ENCODE results near the gene EDIL3. TPM values are rescaled to one million over a fixed set of nuclear protein-coding genes. Genes with fewer than 3 reads are reported as not detected.
A peak's percentile ranks its signal among the peaks of the same experiment; 100 is the strongest.

EDIL3 gene
- total and polyA plus RNA-seq, 2 donors (not counting 1 experiment from before 2014, with no cell fraction given) = 12.1 to 149 TPM

- no peak overlapping the region for H2AFZ ChIP-seq (ENCODE audit: low read length)
- no peaks in the 10 kb centered on the region for H3K9me3 ChIP-seq (ENCODE audit: control insufficient read depth, insufficient read depth, low read depth, low read length)
- H3K27me3 ChIP-seq (ENCODE audit: control insufficient read depth, insufficient read depth, low read length) = no peaks in the 10 kb centered on the region
- DNase-seq (ENCODE audit: low read depth in 2 of 2) = peak in 1 of 2 donors; percentile 85
- H4K20me1 ChIP-seq (ENCODE audit: control insufficient read depth, extremely low read depth, insufficient read depth, low read length) = no peaks in the 10 kb centered on the region
- no peak overlapping the region for H3K27ac ChIP-seq (ENCODE audit: insufficient read depth, low read length)
- H3K79me2 ChIP-seq (ENCODE audit: control insufficient read depth, insufficient read depth, low read length) = no peaks in the 10 kb centered on the region
- H3K4me3 ChIP-seq (replicated peaks in 1 of 4; ENCODE audit: control extremely low read depth in 1 of 4, insufficient read depth in 1 of 4, low read depth in 3 of 4, low read length in 4 of 4) = no peak overlapping the region
- no peak for TF ChIP-seq EZH2 (IDR thresholded peaks at IDR 0.05; ENCODE audit: low read length, missing control alignments)
- no peak for TF ChIP-seq CTCF (conservative IDR thresholded peaks at IDR 0.05 in 1 of 2, IDR thresholded peaks at IDR 0.05 in 1 of 2; ENCODE audit: low read depth in 1 of 2, low read length in 2 of 2)
- H3K9ac ChIP-seq (ENCODE audit: insufficient read depth, low read length) = no peak overlapping the region
- no peaks in the 10 kb centered on the region for H3K4me1 ChIP-seq (ENCODE audit: control insufficient read depth, extremely low read depth, insufficient read depth, low read length)
- H3K36me3 ChIP-seq (ENCODE audit: control insufficient read depth, insufficient read depth, low read length) = no peaks in the 10 kb centered on the region
- no peak overlapping the region for H3K4me2 ChIP-seq (ENCODE audit: extremely low read depth, insufficient read depth, low read length)
Observed at GRCh38 chr5:84306601-84307000, 78.1 kb downstream of the EDIL3 start.

GRCh38 chr5:84304599-84304998 is 80.1 kb downstream of the EDIL3 start:
- H3K4me2 ChIP-seq (ENCODE audit: extremely low read depth, insufficient read depth, low read length) = no peak overlapping the region
- H3K79me2 ChIP-seq (ENCODE audit: control insufficient read depth, insufficient read depth, low read length) = no peaks in the 10 kb centered on the region
- H3K9ac ChIP-seq (ENCODE audit: insufficient read depth, low read length) = no peak overlapping the region
- H3K27ac ChIP-seq (ENCODE audit: insufficient read depth, low read length) = no peak overlapping the region
- H4K20me1 ChIP-seq (ENCODE audit: control insufficient read depth, extremely low read depth, insufficient read depth, low read length) = no peaks in the 10 kb centered on the region
- no peak overlapping the region for H2AFZ ChIP-seq (ENCODE audit: low read length)
- H3K36me3 ChIP-seq (ENCODE audit: control insufficient read depth, insufficient read depth, low read length) = no peaks in the 10 kb centered on the region
- H3K9me3 ChIP-seq (ENCODE audit: control insufficient read depth, insufficient read depth, low read depth, low read length) = no peaks in the 10 kb centered on the region
- no peaks in the 10 kb centered on the region for H3K4me1 ChIP-seq (ENCODE audit: control insufficient read depth, extremely low read depth, insufficient read depth, low read length)
- no peaks in the 10 kb centered on the region for H3K27me3 ChIP-seq (ENCODE audit: control insufficient read depth, insufficient read depth, low read length)
- TF ChIP-seq CTCF (conservative IDR thresholded peaks at IDR 0.05 in 1 of 2, IDR thresholded peaks at IDR 0.05 in 1 of 2; ENCODE audit: low read depth in 1 of 2, low read length in 2 of 2) = no peak
- TF ChIP-seq EZH2 (IDR thresholded peaks at IDR 0.05; ENCODE audit: low read length, missing control alignments) = no peak
- H3K4me3 ChIP-seq (replicated peaks in 1 of 4; ENCODE audit: control extremely low read depth in 1 of 4, insufficient read depth in 1 of 4, low read depth in 3 of 4, low read length in 4 of 4) = no peak overlapping the region
- peak; percentile 20 to 27 for DNase-seq (ENCODE audit: low read depth in 2 of 2)

- Histone ChIP-seq H4K20me1 (ENCODE audit: control insufficient read depth, extremely low read depth, insufficient read depth, low read length) (no peaks in the 10 kb centered on the region), H3K4me1 (ENCODE audit: control insufficient read depth, extremely low read depth, insufficient read depth, low read length) (no peaks in the 10 kb centered on the region), H3K9me3 (ENCODE audit: control insufficient read depth, insufficient read depth, low read depth, low read length) (no peaks in the 10 kb centered on the region), H3K4me3 (replicated peaks in 1 of 4; ENCODE audit: control extremely low read depth in 1 of 4, insufficient read depth in 1 of 4, low read depth in 3 of 4, low read length in 4 of 4) (no peak overlapping the region), H3K4me2 (ENCODE audit: extremely low read depth, insufficient read depth, low read length) (no peak overlapping the region), H3K36me3 (ENCODE audit: control insufficient read depth, insufficient read depth, low read length) (no peaks in the 10 kb centered on the region), H3K9ac (ENCODE audit: insufficient read depth, low read length) (no peak overlapping the region), H3K27ac (ENCODE audit: insufficient read depth, low read length) (no peak overlapping the region), H3K79me2 (ENCODE audit: control insufficient read depth, insufficient read depth, low read length) (no peaks in the 10 kb centered on the region), H2AFZ (ENCODE audit: low read length) (no peak overlapping the region), H3K27me3 (ENCODE audit: control insufficient read depth, insufficient read depth, low read length) (no peaks in the 10 kb centered on the region)
- TF ChIP-seq CTCF (conservative IDR thresholded peaks at IDR 0.05 in 1 of 2, IDR thresholded peaks at IDR 0.05 in 1 of 2; ENCODE audit: low read depth in 1 of 2, low read length in 2 of 2) (no peak), EZH2 (IDR thresholded peaks at IDR 0.05; ENCODE audit: low read length, missing control alignments) (no peak)
- peak; percentile 31 to 77 for DNase-seq (ENCODE audit: low read depth in 2 of 2)
Observed at GRCh38 chr5:84303315-84303714, 81.4 kb downstream of the EDIL3 start.

Measured in fibroblast of lung (primary cell).